Measurements from ENCODE around the gene CTAGE8.
"Not testable (repeated sequence)": the region's sequence is repeated elsewhere in the genome, so short reads cannot be mapped to it uniquely, and the experiment has no call there.

CTAGE8 gene

DNA sequence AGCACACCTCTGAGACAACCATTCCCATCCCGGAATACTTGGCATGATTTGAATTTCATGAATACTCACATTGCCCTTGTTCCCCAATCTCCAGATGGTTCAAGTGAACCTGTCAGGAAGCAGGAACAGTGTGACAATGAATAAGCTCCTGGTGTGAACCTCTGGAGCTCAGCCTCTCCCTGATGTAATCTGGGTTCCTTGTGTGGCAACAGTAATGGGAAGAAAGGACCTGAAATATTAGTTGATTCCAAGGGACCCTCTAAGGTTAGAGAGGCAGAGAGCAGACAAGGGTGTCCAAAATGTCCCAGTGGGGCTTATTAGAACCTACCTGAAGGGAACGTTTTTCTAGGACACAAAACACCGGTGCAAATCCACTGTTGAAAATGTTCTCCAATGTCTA lies 13.0 kb downstream of the CTAGE8 start:
- peak; percentile 1 for DNase-seq

- no peak for DNase-seq
Observed at GRCh38 chr7:144255471-144255897, 13.6 kb downstream of the CTAGE8 start.

- not testable (repeated sequence) for DNase-seq
Observed at GRCh38 chr7:144252307-144252706, 16.8 kb downstream of the CTAGE8 start.

GRCh38 chr7:144247674-144248330 lies 21.3 kb downstream of the CTAGE8 start:
- DNase-seq = not testable (repeated sequence)

DNA sequence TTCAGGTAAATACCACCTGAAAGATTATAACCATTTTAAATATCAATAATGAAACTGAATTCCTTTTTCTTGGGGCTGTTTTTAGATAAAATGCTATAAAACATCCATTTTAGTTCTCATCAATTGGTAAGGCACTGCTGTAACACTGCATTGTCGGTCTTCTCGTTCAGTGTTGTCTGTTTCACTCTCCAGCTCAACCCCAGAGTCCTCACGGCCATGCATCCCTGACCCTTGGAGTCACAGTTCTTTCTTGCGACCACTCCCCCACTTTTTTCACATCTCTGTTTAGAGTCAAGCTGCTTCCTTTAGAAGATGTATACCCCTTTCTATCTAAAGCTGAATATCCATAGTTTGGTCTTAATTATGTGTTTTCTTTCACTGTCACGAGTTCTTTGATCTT lies 22.1 kb downstream of the CTAGE8 start:
- not testable (repeated sequence) for DNase-seq

- not testable (repeated sequence) for DNase-seq
Observed at GRCh38 chr7:144245372-144245771, 23.7 kb downstream of the CTAGE8 start.

DNA sequence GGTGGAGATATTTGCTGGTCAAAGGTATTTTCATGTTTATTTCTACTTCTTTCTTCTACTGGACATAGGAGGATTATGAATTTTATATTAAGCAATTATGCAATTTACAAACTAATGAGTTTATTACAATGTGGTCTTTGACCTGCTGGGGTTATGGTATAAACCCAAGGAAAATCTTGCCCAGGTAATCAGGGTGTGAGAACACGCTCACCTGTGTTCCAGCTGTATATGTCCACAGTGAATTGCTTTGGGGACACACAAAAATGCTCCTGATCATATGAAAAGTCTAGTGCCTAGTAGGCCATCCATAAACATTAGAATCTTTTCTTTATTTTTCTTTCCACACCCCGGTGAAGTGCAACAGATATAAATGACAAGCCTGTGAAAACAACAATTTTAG lies 29.7 kb downstream of the CTAGE8 start, which contains the start of gene OR2A42:
Gene OR2A42 (minus strand): TSS at position 241 of the 400 bp plus-strand sequence. CDS start 6,762 bp downstream, outside the sequence.
- not testable (repeated sequence) for DNase-seq

- not testable (repeated sequence) for DNase-seq
Observed at GRCh38 chr7:144238530-144239082, 30.5 kb downstream of the CTAGE8 start.

DNA sequence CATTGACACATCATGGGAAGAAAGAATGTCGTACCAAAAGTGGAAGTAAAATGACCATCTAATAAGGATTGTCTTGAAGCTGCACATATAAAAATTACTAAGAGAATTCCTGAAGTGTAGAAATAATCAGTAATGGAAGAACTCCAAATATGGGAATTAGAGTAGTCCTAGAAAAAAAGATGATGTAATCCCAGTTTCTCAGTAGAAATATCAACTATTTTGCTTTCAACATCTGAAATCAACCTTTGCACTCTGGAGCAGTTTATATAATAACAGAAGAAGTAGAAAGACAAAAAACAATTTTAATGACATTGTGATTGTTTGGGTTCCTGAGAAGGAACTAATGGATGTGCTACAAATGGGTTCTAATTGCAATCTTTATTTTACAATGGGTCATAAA lies 36.0 kb downstream of the CTAGE8 start:
- not testable (repeated sequence) for DNase-seq

DNA sequence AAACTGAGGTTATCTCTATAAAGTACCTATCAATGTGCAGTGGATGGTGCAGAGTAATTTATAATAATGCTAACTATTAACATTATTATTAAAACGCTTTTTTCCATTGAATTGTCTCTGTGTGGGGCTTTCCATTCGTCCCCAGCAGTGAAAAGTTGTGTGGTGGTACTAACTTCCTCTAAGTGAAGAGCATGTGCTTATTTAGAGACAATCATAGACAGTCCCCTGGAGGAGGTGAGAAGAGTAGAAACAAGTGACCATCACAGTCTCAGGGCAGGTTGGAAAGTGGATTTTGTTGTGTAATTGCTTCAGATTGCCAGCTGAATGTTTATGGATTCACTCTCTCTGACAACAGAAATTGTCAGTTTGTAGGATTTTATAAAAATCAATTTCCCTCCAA lies 38.1 kb downstream of the CTAGE8 start:
- not testable (repeated sequence) for DNase-seq

DNA sequence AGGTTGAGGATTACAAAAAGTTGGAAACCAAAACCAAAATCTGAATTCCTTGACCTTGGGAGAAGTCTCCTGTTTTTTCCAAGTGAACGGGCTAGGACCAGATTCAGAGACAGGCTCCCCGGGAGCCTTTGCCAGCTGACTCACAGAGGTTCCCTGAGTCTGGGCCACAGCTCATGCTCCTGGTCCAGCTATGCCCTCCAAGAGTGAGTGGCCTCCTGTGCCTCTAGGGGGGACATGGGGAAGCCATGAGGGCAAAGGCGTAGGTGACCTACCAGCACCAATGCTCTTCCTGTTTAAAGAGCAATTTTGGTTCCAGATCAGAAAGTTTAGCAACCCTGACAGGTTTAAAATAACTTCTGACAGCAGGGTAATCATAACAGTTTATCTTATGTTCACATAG lies 40.3 kb downstream of the CTAGE8 start:
- DNase-seq = not testable (repeated sequence)

DNA sequence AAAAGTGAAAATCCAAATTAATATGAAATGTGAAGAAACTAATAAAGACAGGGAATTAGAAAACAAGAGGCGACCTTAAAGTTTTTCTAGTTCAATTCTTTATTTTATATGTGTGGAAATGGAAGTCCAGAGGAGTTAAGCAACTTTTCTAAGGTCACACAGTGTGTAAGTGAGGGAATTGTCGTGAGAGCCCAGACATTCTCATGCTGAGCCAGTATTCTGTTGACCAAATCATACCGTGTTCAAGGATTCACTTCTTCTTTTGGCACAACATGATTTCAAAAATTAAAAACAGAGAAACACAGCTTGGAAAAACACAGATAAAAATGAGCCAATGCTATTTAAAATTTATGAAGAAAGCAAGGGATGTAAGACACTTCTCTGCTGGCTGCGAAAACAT lies 42.2 kb downstream of the CTAGE8 start:
- DNase-seq = not testable (repeated sequence)

GRCh38 chr7:144223675-144224074 lies 45.4 kb downstream of the CTAGE8 start:
- DNase-seq = not testable (repeated sequence)

DNA sequence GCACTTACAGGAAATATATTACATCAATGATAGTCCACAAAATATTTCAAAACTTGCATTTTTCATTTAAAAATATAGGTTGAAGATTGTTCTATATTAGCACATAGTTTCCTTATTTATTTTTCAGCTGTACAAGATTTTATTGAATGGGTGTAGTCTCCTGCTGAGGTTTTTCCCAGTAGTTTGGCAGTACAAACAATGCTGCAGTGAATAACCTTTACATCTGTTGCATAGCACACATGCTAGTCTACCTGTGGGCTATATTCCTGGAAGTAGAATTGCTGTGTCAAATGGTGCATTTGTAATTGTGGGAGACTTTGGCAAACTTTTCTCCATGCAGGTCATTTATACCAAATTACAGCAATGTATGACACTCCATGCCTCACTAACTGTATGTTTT lies 48.6 kb downstream of the CTAGE8 start:
- not testable (repeated sequence) for DNase-seq

DNA sequence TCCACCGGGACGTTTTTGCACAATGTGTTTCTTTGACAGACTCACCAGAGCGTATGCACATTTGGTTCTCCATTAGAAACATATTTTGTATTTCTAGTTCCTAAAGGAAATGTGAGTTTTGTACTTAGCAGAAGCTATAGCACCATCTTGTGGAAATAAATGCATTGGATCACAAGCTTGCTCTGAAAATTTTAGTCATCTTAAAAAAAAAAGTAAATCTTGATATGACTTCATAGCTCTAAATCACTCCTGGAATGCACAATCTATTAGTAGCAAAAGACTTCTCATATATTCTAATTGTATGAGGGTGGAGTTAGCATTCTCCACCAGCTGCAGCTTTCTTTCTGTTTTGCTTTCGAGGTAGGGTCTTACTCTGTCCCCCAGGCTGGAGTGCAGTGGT lies 49.9 kb downstream of the CTAGE8 start:
- DNase-seq = not testable (repeated sequence)

DNA sequence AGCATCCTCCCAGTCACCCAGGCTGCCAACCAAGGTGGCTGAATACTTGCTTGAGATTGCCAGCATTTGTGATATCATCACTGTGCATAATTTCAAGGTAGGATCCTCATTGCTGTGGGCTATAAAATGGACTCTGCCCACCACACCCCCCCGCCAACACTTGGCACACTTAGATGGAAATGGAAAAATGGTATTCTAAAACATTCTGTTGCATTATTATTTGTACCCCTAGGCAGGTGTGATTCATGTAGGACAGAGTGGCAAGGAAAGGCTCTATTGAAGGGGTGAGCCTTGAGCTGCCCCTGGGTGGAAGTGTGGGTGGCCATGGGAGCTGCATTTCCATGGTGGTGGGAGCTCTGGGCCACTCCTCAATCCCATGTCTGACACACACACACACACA lies 50.5 kb downstream of the CTAGE8 start:
- not testable (repeated sequence) for DNase-seq

DNA sequence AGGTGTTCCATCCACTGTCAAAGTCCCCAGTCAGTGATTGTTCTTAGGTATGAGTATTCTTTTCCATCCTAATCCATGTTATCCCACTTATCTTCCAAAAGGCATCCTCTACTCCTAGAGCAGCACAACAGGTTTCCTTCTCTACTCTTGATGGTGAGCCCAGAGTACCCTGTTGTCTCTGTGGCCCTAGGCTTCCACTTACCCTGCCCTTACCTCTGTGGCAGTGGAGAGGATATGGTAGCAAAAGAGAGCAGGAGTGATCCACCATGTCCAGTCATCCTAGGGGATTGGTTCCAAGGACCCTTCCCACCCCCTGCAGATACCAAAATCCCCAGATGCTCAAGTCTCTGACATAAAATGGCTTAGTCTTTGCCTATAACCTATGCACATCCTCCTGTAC lies 51.9 kb downstream of the CTAGE8 start:
- not testable (repeated sequence) for DNase-seq
